ENCODE measurements around the gene VASH2.

DNA sequence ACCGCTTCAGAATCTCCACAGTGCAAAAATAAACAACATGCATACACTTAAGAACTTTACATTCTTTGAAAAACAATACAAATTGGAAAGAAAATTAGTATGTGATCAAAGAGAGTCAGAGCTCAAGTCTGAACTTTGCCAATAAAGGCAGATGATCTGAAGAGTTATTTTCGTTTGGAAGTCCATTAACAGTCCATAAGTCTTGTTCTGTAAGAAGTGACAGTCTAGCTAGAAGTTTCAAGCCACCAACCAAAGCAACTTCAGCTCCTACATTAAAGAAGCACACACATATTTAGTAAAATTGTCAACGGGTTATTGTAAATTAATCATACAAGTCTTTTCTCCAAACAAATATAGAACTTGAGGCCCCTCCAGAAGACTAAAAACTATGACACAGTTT lies 44.6 kb downstream of the VASH2 start:
- TF ChIP-seq, protein P1, sequence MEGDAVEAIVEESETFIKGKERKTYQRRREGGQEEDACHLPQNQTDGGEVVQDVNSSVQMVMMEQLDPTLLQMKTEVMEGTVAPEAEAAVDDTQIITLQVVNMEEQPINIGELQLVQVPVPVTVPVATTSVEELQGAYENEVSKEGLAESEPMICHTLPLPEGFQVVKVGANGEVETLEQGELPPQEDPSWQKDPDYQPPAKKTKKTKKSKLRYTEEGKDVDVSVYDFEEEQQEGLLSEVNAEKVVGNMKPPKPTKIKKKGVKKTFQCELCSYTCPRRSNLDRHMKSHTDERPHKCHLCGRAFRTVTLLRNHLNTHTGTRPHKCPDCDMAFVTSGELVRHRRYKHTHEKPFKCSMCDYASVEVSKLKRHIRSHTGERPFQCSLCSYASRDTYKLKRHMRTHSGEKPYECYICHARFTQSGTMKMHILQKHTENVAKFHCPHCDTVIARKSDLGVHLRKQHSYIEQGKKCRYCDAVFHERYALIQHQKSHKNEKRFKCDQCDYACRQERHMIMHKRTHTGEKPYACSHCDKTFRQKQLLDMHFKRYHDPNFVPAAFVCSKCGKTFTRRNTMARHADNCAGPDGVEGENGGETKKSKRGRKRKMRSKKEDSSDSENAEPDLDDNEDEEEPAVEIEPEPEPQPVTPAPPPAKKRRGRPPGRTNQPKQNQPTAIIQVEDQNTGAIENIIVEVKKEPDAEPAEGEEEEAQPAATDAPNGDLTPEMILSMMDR (IDR thresholded peaks at IDR 0.05; ENCODE audit: poor library complexity, severe bottlenecking), result no peak
- no peak for TF ChIP-seq EZH2 (IDR thresholded peaks at IDR 0.05; ENCODE audit: borderline replicate concordance, insufficient read depth, low read length, poor library complexity, severe bottlenecking)
- TF ChIP-seq POLR2AphosphoS5 (IDR thresholded peaks at IDR 0.05), result no peak
- TF ChIP-seq MXI1 (conservative IDR thresholded peaks at IDR 0.05; ENCODE audit: poor library complexity, severe bottlenecking), result no peak
- no peak for TF ChIP-seq SMC3 (conservative IDR thresholded peaks at IDR 0.05; ENCODE audit: poor library complexity)
- TF ChIP-seq TAF1 (IDR thresholded peaks at IDR 0.05; ENCODE audit: low read depth), result no peak
- no peak for TF ChIP-seq RAD21 (conservative IDR thresholded peaks at IDR 0.05)
